Dermis lymphatic vessel endothelial cell (primary cell): ENCODE data around the gene FRAT2. TPM values are rescaled to one million over a fixed set of nuclear protein-coding genes. Genes with fewer than 3 reads are reported as not detected.

Experiments used
- total RNA-seq: library from RNA; depleted of rRNA; stranded (reverse); fragments of >200 nt; gene quantifications from 2 replicates; pipeline ENCODE4 v1.2.1, GENCODE V29; 2014

Gene FRAT2
- 13.4 and 14.9 TPM in 2 replicates for total RNA-seq

GRCh38 chr10:97334370-97335175 lies at the start of gene FRAT2:
TSS of gene FRAT2 (minus strand) at chr10:97334729. CDS start at chr10:97334572, 157 bp downstream.

GRCh38 chr10:97318772-97319651 lies 15.5 kb downstream of the FRAT2 start, which contains the start of gene FRAT1:
TSS of gene FRAT1 (plus strand) at chr10:97319271. CDS start at chr10:97319454, 183 bp downstream.

GRCh38 chr10:97292097-97292861 lies 42.2 kb downstream of the FRAT2 start, which contains the start of gene ARHGAP19:
TSS of gene ARHGAP19 (minus strand) at chr10:97292637. CDS start at chr10:97292627, 10 bp downstream.

Other genes with a start within 250 kb of the FRAT2 start
- under 0.01 TPM in 1 of 2 replicates, not detected in the other for gene SLIT1, start 148.8 kb downstream of the FRAT2 start, total RNA-seq
- gene ARHGAP19, start 42.1 kb downstream of the FRAT2 start, total RNA-seq = 10.9 and 11.6 TPM in 2 replicates
- gene FRAT1, start 15.5 kb downstream of the FRAT2 start, total RNA-seq = 5.5 and 5.6 TPM in 2 replicates
- 5.9 and 9.6 TPM in 2 replicates for gene RRP12, start 66.6 kb upstream of the FRAT2 start, total RNA-seq
- gene PGAM1, start 91.5 kb upstream of the FRAT2 start, total RNA-seq = 167 and 205 TPM in 2 replicates
- gene EXOSC1, start 111.3 kb upstream of the FRAT2 start, total RNA-seq = 21.7 and 25.5 TPM in 2 replicates
- gene ZDHHC16, start 111.4 kb upstream of the FRAT2 start, total RNA-seq = 20.7 and 22.6 TPM in 2 replicates
- 50.7 and 55.1 TPM in 2 replicates for gene MMS19, start 163.7 kb upstream of the FRAT2 start, total RNA-seq
- gene UBTD1, start 164.2 kb upstream of the FRAT2 start, total RNA-seq = 31.5 and 47.9 TPM in 2 replicates
- 0.11 and 0.26 TPM in 2 replicates for gene ANKRD2, start 238.1 kb upstream of the FRAT2 start, total RNA-seq
- gene HOGA1, start 249.7 kb upstream of the FRAT2 start, total RNA-seq = 0.26 and 0.43 TPM in 2 replicates